Activated T-cell treated with anti-CD3 and anti-CD28 coated beads, Interleukin-2, amount 50 U/mL, for 72 hours (primary cell): Measurements from ENCODE around the gene NLRP3. TPM values are rescaled to one million over a fixed set of nuclear protein-coding genes. Genes with fewer than 3 reads are reported as not detected.
"Not testable (repeated sequence)": the region's sequence is repeated elsewhere in the genome, so short reads cannot be mapped to it uniquely, and the experiment has no call there.

ENCODE experiments used
- ATAC-seq, 2 donors: fragments of 150-1000 bp; cut with Tn5 transposase; replicated peaks in 1 of 2; 2 replicates each; pipeline ENCODE4 v1.10.0; 2021; ENCODE audit warnings: moderate library complexity in 2 of 2, mild to moderate bottlenecking in 1 of 2
- DNase-seq, 2 donors: peaks; one replicate each; pipeline ENCODE4 v3.0.0; 2021 to 2022; ENCODE audit warnings: mixed read lengths in 1 of 2
- H3K27ac Mint-ChIP-seq: one replicate; pipeline ENCODE4 v1.8.0; 2022; ENCODE audit warnings: mild to moderate bottlenecking, moderate library complexity, mixed read lengths
- H3K27me3 Mint-ChIP-seq: one replicate; pipeline ENCODE4 v1.8.0; 2022; ENCODE audit warnings: low read depth, mixed read lengths
- H3K36me3 Mint-ChIP-seq, 2 donors: one replicate each; pipeline ENCODE4 v1.8.0; 2022; ENCODE audit warnings: mixed read lengths in 2 of 2, mild to moderate bottlenecking in 1 of 2; ENCODE audit not compliant: insufficient read depth in 2 of 2
- H3K4me1 Mint-ChIP-seq: one replicate; pipeline ENCODE4 v1.8.0; 2022; ENCODE audit warnings: low read depth, mixed read lengths
- H3K4me3 Mint-ChIP-seq, 2 donors: one replicate each; pipeline ENCODE4 v1.8.0; 2022; ENCODE audit warnings: mild to moderate bottlenecking in 2 of 2, mixed read lengths in 2 of 2, moderate library complexity in 2 of 2
- H3K9me3 Mint-ChIP-seq, 2 donors: one replicate each; pipeline ENCODE4 v1.8.0; 2022; ENCODE audit warnings: mixed read lengths in 2 of 2
- total RNA-seq, 2 donors: library from RNA; stranded (reverse); gene quantifications; one replicate each; pipeline ENCODE4 v1.2.3, GENCODE V29; 2022

NLRP3 gene
- total RNA-seq, 2 donors from 2014 or later, result 0.38 to 0.63 TPM

- Mint-ChIP-seq H3K36me3 (no peaks in the 10 kb centered on the region), H3K9me3 (peaks cover 2 to 5% of the 10 kb centered on the region in 2 donors), H3K27me3 (no peaks in the 10 kb centered on the region), H3K4me1 (peaks cover 6% of the 10 kb centered on the region), H3K4me3 (no peak overlapping the region), H3K27ac (no peak overlapping the region)
- ATAC-seq (no peak), DNase-seq (no peak)
Measured at GRCh38 chr1:247472035-247472434, 56.1 kb downstream of the NLRP3 start.

GRCh38 chr1:247474367-247474766 is 58.4 kb downstream of the NLRP3 start:
- H3K27me3 Mint-ChIP-seq, result no peaks in the 10 kb centered on the region
- H3K36me3 Mint-ChIP-seq, result no peaks in the 10 kb centered on the region
- ATAC-seq (no peak), DNase-seq (no peak)
- peaks cover 2 to 5% of the 10 kb centered on the region in 2 donors for H3K9me3 Mint-ChIP-seq
- H3K4me1 Mint-ChIP-seq, result no peaks in the 10 kb centered on the region
- no peak overlapping the region for H3K4me3 Mint-ChIP-seq
- no peak overlapping the region for H3K27ac Mint-ChIP-seq

- Mint-ChIP-seq H3K4me1 (no peaks in the 10 kb centered on the region), H3K27ac (no peak overlapping the region)
- ATAC-seq, result no peak
Measured at GRCh38 chr1:247475793-247476192, 59.8 kb downstream of the NLRP3 start.

DNA sequence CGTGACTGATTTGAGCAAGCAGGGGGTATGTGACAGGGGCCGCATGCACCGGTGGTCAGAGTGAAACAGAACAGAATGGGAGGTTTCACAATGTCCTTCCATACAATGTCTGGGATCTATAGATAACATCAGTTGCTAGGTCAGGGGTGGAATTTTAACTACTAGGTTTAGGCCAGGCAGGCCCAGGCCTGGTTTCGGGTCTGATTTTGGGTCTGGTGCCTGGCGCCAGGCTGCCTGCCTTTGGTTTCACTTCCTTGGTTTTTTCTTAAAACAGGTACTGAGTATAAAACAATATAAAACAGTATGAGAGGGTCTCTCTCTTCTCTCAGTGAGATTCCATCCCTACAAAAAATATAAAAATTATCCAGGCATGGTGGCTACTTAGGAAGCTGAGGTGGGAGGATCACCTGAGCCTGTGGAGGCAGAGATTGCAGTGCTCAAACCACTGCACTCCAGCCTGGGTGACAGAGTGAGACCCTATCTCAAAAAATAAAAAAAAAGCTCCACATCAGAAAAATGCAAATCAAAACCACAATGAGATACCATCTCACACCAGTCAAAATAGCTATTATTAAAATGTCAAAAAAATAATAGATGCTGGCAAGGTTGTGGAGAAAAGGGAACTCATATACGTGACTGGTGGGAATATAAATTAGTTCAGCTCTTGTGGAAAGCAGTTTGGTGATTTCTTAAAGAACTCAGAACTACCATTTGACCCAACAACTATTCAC is 60.5 kb downstream of the NLRP3 start:
- H3K36me3 Mint-ChIP-seq, H3K4me3 Mint-ChIP-seq, ATAC-seq, H3K27ac Mint-ChIP-seq, DNase-seq, H3K9me3 Mint-ChIP-seq, H3K27me3 Mint-ChIP-seq, H3K4me1 Mint-ChIP-seq: not testable (repeated sequence)

More at GRCh38 chr1:247475793-247476192, 59.8 kb downstream of the NLRP3 start:
- Mint-ChIP-seq H3K27me3 (no peaks in the 10 kb centered on the region), H3K36me3 (no peaks in the 10 kb centered on the region), H3K4me3 (no peak overlapping the region), H3K9me3 (peaks cover 2 to 5% of the 10 kb centered on the region in 2 donors)
- DNase-seq, result no peak

- no peaks in the 10 kb centered on the region for H3K4me1 Mint-ChIP-seq
- no peak for DNase-seq
- no peak for ATAC-seq
- H3K27ac Mint-ChIP-seq, result no peak overlapping the region
- H3K27me3 Mint-ChIP-seq, result peaks cover 1% of the 10 kb centered on the region
- no peaks in the 10 kb centered on the region for H3K36me3 Mint-ChIP-seq
- no peak overlapping the region for H3K4me3 Mint-ChIP-seq
- no peaks in the 10 kb centered on the region for H3K9me3 Mint-ChIP-seq
Measured at GRCh38 chr1:247482747-247483146, 66.8 kb downstream of the NLRP3 start.

GRCh38 chr1:247487057-247487456 is 71.1 kb downstream of the NLRP3 start:
- Mint-ChIP-seq H3K4me3 (no peak overlapping the region), H3K36me3 (no peaks in the 10 kb centered on the region), H3K9me3 (no peaks in the 10 kb centered on the region), H3K27ac (no peak overlapping the region), H3K27me3 (peaks cover 30% of the 10 kb centered on the region), H3K4me1 (no peaks in the 10 kb centered on the region)
- peak; percentile 55 to 69 for ATAC-seq
- peak; percentile 9 to 25 for DNase-seq

DNA sequence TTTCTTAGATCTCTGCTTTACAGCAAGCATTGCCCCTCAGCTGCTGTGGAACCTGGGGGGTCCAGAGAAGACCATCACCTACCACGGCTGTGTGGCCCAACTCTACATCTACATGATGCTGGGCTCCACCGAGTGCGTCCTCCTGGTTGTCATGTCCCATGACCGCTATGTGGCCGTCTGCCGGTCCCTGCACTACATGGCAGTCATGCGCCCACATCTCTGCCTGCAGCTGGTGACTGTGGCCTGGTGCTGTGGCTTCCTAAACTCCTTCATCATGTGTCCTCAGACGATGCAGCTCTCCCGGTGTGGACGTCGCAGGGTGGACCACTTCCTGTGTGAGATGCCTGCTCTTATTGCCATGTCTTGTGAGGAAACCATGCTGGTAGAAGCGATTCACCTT is 75.4 kb downstream of the NLRP3 start:
- Mint-ChIP-seq H3K9me3 (no peaks in the 10 kb centered on the region), H3K4me3 (no peak overlapping the region), H3K36me3 (no peaks in the 10 kb centered on the region), H3K27me3 (peaks cover 47% of the 10 kb centered on the region), H3K27ac (no peak overlapping the region), H3K4me1 (no peaks in the 10 kb centered on the region)
- DNase-seq (no peak), ATAC-seq (no peak)

- ATAC-seq, result no peak
- Mint-ChIP-seq H3K9me3 (no peaks in the 10 kb centered on the region), H3K4me3 (no peak overlapping the region), H3K27me3 (peaks cover 45% of the 10 kb centered on the region), H3K27ac (no peak overlapping the region), H3K4me1 (no peaks in the 10 kb centered on the region), H3K36me3 (no peaks in the 10 kb centered on the region)
- no peak for DNase-seq
Measured at GRCh38 chr1:247493106-247493505, 77.1 kb downstream of the NLRP3 start.

DNA sequence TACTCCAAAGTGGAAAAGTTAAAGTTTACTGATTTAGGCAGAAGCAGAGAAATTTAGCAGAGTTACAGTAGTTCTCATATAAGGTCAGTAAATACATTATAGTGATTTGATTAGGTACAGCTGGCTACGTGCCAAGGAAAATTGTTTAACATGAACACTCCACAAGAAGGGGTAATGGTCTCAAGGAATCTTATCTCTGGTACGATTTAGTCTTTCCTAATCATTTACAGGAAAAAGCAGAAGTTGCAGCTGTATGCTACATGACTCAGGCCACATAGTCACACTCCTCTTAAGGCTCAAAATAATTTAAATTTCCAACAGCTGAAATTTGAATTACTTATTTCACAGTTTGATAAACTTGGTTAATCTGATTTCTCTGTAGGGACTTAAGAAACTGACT is 78.8 kb downstream of the NLRP3 start:
- no peak for DNase-seq
- no peak overlapping the region for H3K27ac Mint-ChIP-seq
- no peak for ATAC-seq
- no peaks in the 10 kb centered on the region for H3K4me1 Mint-ChIP-seq
- H3K27me3 Mint-ChIP-seq, result peaks cover 31% of the 10 kb centered on the region
- H3K4me3 Mint-ChIP-seq, result no peak overlapping the region
- H3K36me3 Mint-ChIP-seq, result no peaks in the 10 kb centered on the region
- no peaks in the 10 kb centered on the region for H3K9me3 Mint-ChIP-seq

- no peak for ATAC-seq
- no peak for DNase-seq
- Mint-ChIP-seq H3K36me3 (no peaks in the 10 kb centered on the region), H3K27ac (no peak overlapping the region), H3K4me1 (no peaks in the 10 kb centered on the region), H3K27me3 (peaks cover 22% of the 10 kb centered on the region), H3K4me3 (no peak overlapping the region), H3K9me3 (peaks cover 0 to 2% of the 10 kb centered on the region in 2 donors)
Measured at GRCh38 chr1:247496581-247497285, 80.8 kb downstream of the NLRP3 start.

Other genes with a start within 250 kb of the NLRP3 start
- gene ZNF124, start 244.2 kb upstream of the NLRP3 start, total RNA-seq, result 10 to 100 TPM; 12.9 to 13.0 TPM
- gene VN1R5, start 160.1 kb upstream of the NLRP3 start, total RNA-seq, result not detected
- 10 to 100 TPM; 29.7 to 32.9 TPM for gene ZNF496, start 84.3 kb upstream of the NLRP3 start, total RNA-seq
- under 1 TPM in 1 of 2 donors, not detected in 1; 0.07 TPM for gene OR2B11, start 41.9 kb downstream of the NLRP3 start, total RNA-seq
- not detected for gene OR2C3, start 120.3 kb downstream of the NLRP3 start, total RNA-seq
- gene GCSAML, start 133.0 kb downstream of the NLRP3 start, total RNA-seq, result under 1 TPM; 0.14 to 0.16 TPM
- gene OR2G2, start 172.2 kb downstream of the NLRP3 start, total RNA-seq, result not detected
- gene OR2G3, start 189.4 kb downstream of the NLRP3 start, total RNA-seq, result not detected